GM12872 (cell line): ENCODE data around the gene NXF3.

Experiments used
- TF ChIP-seq, protein P1 (sequence below): IDR thresholded peaks from 3 replicates; pipeline ENCODE4 v1.5.1; 2011; ENCODE audit warnings: low read depth, mild to moderate bottlenecking, low read length, moderate library complexity; ENCODE audit not compliant: insufficient read depth

The NXF3 gene

GRCh38 chrX:103098488-103098887 is 5.5 kb upstream of the NXF3 start:
- TF ChIP-seq, protein P1, sequence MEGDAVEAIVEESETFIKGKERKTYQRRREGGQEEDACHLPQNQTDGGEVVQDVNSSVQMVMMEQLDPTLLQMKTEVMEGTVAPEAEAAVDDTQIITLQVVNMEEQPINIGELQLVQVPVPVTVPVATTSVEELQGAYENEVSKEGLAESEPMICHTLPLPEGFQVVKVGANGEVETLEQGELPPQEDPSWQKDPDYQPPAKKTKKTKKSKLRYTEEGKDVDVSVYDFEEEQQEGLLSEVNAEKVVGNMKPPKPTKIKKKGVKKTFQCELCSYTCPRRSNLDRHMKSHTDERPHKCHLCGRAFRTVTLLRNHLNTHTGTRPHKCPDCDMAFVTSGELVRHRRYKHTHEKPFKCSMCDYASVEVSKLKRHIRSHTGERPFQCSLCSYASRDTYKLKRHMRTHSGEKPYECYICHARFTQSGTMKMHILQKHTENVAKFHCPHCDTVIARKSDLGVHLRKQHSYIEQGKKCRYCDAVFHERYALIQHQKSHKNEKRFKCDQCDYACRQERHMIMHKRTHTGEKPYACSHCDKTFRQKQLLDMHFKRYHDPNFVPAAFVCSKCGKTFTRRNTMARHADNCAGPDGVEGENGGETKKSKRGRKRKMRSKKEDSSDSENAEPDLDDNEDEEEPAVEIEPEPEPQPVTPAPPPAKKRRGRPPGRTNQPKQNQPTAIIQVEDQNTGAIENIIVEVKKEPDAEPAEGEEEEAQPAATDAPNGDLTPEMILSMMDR: no peak

GRCh38 chrX:103081051-103081450 is 11.9 kb downstream of the NXF3 start:
- TF ChIP-seq, protein P1: no peak

DNA sequence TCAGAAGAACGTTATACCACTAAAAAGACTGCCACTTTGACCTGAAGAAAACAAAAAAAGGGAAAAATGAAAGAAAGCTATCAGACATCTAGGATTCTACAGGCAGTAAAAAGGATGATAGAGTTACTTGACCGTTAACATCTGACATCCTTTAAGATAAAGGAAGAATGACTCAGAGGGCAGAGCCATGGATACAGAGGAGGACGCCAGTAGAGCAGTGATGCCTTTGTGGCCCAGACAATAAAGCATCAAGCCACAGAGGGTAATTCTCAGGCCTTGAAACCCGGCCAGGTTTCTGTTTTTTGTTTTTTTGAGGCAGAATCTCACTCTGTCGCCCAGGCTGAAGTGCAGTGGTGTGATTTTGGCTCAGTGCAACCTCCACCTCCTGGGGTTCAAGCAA is 19.5 kb downstream of the NXF3 start:
- TF ChIP-seq, protein P1: no peak

GRCh38 chrX:103066606-103067005 is 26.3 kb downstream of the NXF3 start:
- TF ChIP-seq, protein P1: no peak

- TF ChIP-seq, protein P1: no peak
Measured at GRCh38 chrX:103063918-103064434, 29.0 kb downstream of the NXF3 start, which contains the start of gene BEX1. TSS of gene BEX1 (minus strand) at chrX:103064171. CDS start at chrX:103063274, 897 bp downstream.

DNA sequence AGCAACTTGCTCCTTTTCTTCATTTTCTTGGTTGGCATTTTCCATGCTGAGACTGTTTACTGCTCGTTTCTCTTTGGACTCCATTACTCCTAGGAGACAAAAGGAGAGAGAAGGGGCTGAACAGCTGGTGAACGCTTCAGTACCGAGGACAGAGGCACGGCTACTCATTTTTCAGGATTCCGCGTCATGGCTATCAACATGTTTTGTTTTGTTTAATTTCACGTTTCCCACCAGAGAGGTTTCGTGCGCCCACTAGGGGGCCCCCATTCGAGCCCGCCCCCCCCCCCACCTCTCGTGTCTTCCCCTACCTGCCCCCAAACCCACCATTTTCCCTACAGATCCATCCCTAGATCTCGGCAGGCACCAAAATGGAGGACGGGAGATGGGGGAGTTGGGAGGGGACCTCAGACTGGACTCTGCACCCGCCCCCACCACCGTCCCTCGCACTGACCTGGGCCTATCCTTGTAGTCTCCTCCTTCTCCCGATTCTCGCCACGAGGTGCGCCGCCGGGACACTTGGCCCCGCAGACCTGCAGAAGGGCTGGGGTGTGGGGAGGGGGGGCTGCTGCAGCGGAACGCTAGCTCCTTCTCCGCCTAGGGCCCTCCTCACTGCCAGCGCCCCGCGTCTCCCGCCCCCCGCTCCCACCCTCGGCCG is 29.6 kb downstream of the NXF3 start:
- TF ChIP-seq, protein P1: no peak

GRCh38 chrX:103061486-103061885 is 31.5 kb downstream of the NXF3 start:
- TF ChIP-seq, protein P1: no peak
